GM18951 (cell line): ENCODE data around the gene KCNIP2.
"Not testable (repeated sequence)": the region's sequence is repeated elsewhere in the genome, so short reads cannot be mapped to it uniquely, and the experiment has no call there.

Experiments used
- POLR2A ChIP-seq: IDR thresholded peaks from 4 replicates; pipeline ENCODE4 v1.6.1; 2011; ENCODE audit warnings: mild to moderate bottlenecking; ENCODE audit not compliant: insufficient read length, insufficient read depth; ENCODE audit errors: extremely low read depth
- in situ Hi-C: fragments of 300-500 bp; cut with MboI; formaldehyde crosslinking; loops from one replicate; pipeline ENCODE4 v1.12.0; 2022; ENCODE audit warnings: low sequenced_read_pairs, mixed read lengths, inconsistent platforms; ENCODE audit not compliant: unreplicated experiment

The KCNIP2 gene

DNA sequence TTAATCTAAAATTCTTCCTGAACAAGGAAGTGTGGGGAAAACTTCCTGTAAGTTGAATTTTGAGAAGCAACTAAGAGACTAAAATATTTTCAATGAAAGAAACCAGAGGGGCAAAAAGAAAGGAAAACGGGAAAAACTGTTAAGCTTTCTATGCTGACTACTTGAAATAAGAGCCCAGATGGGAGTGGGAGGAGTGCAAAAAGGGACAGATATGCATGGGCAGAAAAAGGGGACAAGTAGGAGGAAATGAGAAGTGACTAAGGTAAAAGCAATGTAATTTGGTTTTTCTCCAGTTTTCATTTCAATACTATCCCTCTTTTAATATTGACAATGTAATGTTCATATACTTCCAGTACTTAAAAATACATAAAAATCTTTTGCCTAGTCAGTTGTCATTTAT is 36.4 kb downstream of the KCNIP2 start:
- in situ Hi-C loops: no loop called here
- no peak for TF ChIP-seq POLR2A

GRCh38 chr10:101803511-101803910 is 40.1 kb downstream of the KCNIP2 start:
- no peak for TF ChIP-seq POLR2A
- in situ Hi-C loops: no loop called here

- no peak for TF ChIP-seq POLR2A
- in situ Hi-C loops: no loop called here
Measured at GRCh38 chr10:101797403-101798059, 46.1 kb downstream of the KCNIP2 start.

- TF ChIP-seq POLR2A: no peak
- in situ Hi-C loops: no loop called here
Measured at GRCh38 chr10:101793526-101793925, 50.1 kb downstream of the KCNIP2 start.

GRCh38 chr10:101789686-101790085 is 53.9 kb downstream of the KCNIP2 start:
- no peak for TF ChIP-seq POLR2A
- in situ Hi-C loops: no loop called here

- in situ Hi-C loops: not testable (repeated sequence)
Measured at GRCh38 chr10:101789231-101789630, 54.4 kb downstream of the KCNIP2 start.

- in situ Hi-C loops: no loop called here
Measured at GRCh38 chr10:101785801-101786200, 57.8 kb downstream of the KCNIP2 start.

GRCh38 chr10:101784558-101784957 is 59.0 kb downstream of the KCNIP2 start:
- in situ Hi-C loops: no loop called here
- TF ChIP-seq POLR2A: no peak

More at GRCh38 chr10:101785801-101786200, 57.8 kb downstream of the KCNIP2 start:
- no peak for TF ChIP-seq POLR2A

DNA sequence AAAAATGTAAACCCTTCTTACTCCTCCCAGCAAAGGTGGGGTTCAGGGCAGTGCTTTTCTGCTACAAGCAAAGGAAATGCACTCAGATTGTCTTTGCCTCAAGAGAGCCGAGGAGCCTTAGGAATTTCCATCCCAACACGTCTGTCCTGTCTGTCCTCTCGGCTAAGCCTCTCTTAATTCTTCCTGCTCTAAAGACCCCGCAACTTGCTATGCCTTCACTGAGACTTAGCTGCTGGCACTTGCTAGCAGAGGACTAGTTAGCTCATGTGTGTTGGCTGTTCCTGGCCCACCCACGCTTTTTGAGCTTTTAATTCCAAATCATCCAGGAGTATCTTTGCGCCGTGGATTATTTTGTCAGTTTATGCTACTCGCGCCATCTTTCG is 59.9 kb downstream of the KCNIP2 start:
- TF ChIP-seq POLR2A: no peak
- in situ Hi-C loops: no loop called here

DNA sequence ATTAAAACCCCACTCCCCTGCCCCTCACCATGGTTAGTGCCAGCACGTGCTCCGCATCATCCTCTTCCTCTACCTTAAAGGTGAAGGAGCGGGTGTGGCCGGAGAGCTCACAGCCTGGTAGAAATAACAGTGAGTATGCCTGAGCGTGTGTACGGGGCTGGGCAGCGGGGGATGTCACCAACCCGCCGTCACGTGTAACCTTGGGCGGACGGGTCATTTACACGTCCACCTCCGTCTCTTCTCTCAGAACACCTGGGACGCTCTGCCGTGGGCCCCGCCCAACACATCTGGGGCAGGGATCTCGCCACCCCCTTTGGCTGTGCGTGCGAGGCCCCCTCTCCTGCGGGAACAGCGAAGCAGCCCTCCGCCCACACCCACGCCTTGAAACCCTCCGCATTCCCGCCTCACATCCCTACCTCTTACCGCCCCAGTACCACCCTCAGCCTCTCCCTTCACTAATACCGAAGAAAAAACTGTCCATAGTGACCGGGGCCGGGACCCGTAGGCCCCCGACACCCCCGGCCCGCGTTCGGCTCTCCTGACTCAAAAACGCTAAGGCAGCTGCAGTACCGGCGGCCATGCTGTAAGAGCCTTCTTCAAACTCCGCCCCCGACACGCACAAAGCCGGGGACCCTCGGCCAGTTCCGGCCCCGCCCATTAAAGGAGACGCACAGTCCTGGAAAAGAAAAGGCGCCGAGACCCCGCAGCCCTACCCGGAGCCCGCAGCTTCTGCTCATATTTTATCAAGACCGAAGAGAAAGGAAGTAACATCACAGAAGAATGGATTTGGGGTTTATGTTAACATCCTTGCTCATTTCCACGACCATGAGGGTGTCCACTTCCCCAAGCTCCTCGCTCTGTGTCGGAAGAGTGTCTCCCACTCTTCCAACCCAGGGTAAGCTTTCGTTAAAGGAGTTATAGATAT is 60.5 kb downstream of the KCNIP2 start, which contains the start of gene NPM3:
NPM3 (minus strand) TSS at position 636 of the 925 bp plus-strand sequence; CDS start at position 580, 56 bp downstream.
- TF ChIP-seq POLR2A: peak; percentile 76
- in situ Hi-C loops: no loop called here

GRCh38 chr10:101781984-101782810 is 61.4 kb downstream of the KCNIP2 start:
- in situ Hi-C loops: no loop called here
- TF ChIP-seq POLR2A: no peak

- TF ChIP-seq POLR2A: no peak
- in situ Hi-C loops: no loop called here
Measured at GRCh38 chr10:101781655-101781983, 62.0 kb downstream of the KCNIP2 start.

GRCh38 chr10:101780818-101781654 is 62.6 kb downstream of the KCNIP2 start:
- TF ChIP-seq POLR2A: no peak
- in situ Hi-C loops: no loop called here
